HG03439 (cell line): Measurements from ENCODE around the gene WDR93.

Source experiments
- ATAC-seq: cut with Tn5 transposase; IDR thresholded peaks from one replicate; pipeline ENCODE4 v1.9.1; 2021; ENCODE audit warnings: mild to moderate bottlenecking, moderate library complexity; ENCODE audit not compliant: unreplicated experiment

WDR93 gene

GRCh38 chr15:89662893-89663626 is 27.6 kb upstream of the WDR93 start:
- no peak for ATAC-seq

GRCh38 chr15:89664441-89665350 is 25.9 kb upstream of the WDR93 start:
- no peak for ATAC-seq

GRCh38 chr15:89665449-89666181 is 25.0 kb upstream of the WDR93 start:
- ATAC-seq, result peak; percentile 68

GRCh38 chr15:89666184-89666857 is 24.3 kb upstream of the WDR93 start:
- no peak for ATAC-seq

GRCh38 chr15:89666858-89667705 is 23.5 kb upstream of the WDR93 start:
- ATAC-seq, result no peak

GRCh38 chr15:89667706-89667960 is 23.0 kb upstream of the WDR93 start:
- no peak for ATAC-seq

GRCh38 chr15:89668171-89668570 is 22.4 kb upstream of the WDR93 start:
- ATAC-seq, result no peak

- no peak for ATAC-seq
These were observed 21.2 kb upstream of the WDR93 start for GRCh38 chr15:89669309-89669865.

GRCh38 chr15:89669941-89670340 is 20.7 kb upstream of the WDR93 start:
- no peak for ATAC-seq

- ATAC-seq, result no peak
These were observed 19.5 kb upstream of the WDR93 start for GRCh38 chr15:89670971-89671560.

GRCh38 chr15:89671687-89672086 is 18.9 kb upstream of the WDR93 start:
- ATAC-seq, result no peak

GRCh38 chr15:89672221-89673164 is 18.1 kb upstream of the WDR93 start:
- ATAC-seq, result no peak

- no peak for ATAC-seq
These were observed 17.5 kb upstream of the WDR93 start for GRCh38 chr15:89673165-89673512.

- ATAC-seq, result no peak
These were observed 16.1 kb upstream of the WDR93 start for GRCh38 chr15:89674526-89674925.

GRCh38 chr15:89675606-89676005 is 15.0 kb upstream of the WDR93 start:
- no peak for ATAC-seq

GRCh38 chr15:89677381-89677780 is 13.2 kb upstream of the WDR93 start:
- ATAC-seq, result no peak

GRCh38 chr15:89679212-89679611 is 11.4 kb upstream of the WDR93 start, which contains the start of gene PLIN1:
TSS of gene PLIN1 (minus strand) at chr15:89679367. CDS start at chr15:89677489, 1,878 bp downstream.
- ATAC-seq, result no peak

GRCh38 chr15:89680282-89680873 is 10.2 kb upstream of the WDR93 start:
- ATAC-seq, result no peak
